NCI-H748 (cell line): Measurements from ENCODE around the gene ABCC12.
"Not testable (repeated sequence)": the region's sequence is repeated elsewhere in the genome, so short reads cannot be mapped to it uniquely, and the experiment has no call there.

Experiments
- DNase-seq: peaks from one replicate; lab custom pipeline; 2025; ENCODE audit not compliant: unreplicated experiment; lab: John Stamatoyannopoulos, UW

The ABCC12 gene

GRCh38 chr16:48166617-48167016 is 10.8 kb upstream of the ABCC12 start:
- DNase-seq: not testable (repeated sequence)

DNA sequence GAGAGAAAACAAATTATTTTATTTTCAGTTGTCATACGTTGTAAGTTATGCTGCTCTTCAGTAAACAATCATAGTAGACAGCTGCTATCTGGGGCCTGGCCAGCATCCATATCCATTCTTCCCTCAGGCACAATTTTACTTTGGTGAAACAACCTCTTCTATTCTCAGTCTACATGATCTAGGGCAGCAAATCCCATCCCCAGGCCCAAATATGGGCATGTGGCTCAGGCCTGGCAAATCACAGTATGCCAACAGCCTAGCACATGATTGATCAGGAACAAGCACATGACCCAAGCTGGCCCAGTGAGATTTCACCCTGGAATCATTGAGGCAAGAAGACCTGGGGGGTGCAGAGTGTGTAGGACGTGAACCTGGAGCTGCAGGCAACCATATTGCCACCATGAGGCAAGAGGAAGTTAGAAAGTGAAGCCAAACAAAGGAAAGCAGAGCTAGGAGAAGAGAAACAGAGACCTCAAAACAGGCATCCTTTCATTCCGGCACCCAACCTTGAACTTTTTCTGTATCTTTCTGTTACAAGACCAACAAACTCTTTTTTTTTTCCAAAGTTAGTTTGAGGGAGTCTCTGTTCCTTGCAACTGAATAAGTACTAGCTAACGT is 10.3 kb upstream of the ABCC12 start:
- no peak for DNase-seq

GRCh38 chr16:48164907-48165715 is 9.3 kb upstream of the ABCC12 start:
- DNase-seq: peak; percentile 37

- DNase-seq: no peak
These were observed 7.1 kb upstream of the ABCC12 start for GRCh38 chr16:48162839-48163410.

GRCh38 chr16:48161906-48162305 is 6.1 kb upstream of the ABCC12 start:
- no peak for DNase-seq

DNA sequence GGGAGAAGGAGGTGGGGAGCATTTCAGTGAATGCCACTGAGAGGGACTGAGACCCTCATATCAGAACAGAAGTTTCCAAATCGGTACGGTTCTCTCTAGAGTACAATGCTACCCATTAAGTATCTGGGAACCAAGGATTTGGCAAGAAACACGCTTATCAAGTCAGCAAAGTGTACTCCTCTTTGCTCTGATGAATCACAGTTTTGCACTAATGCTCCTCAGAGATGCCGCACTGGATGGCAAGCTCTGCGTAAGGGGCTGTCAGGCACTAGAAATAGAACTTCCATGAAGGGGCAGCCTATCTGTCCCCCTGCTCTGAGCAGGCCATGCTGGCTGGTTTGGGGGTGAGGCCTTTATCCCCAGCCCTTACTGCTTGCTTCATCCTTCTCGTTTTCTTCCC is 4.8 kb upstream of the ABCC12 start:
- no peak for DNase-seq

GRCh38 chr16:48158296-48158695 is 2.5 kb upstream of the ABCC12 start:
- no peak for DNase-seq

GRCh38 chr16:48157794-48158193 is 2.0 kb upstream of the ABCC12 start:
- DNase-seq: no peak

DNA sequence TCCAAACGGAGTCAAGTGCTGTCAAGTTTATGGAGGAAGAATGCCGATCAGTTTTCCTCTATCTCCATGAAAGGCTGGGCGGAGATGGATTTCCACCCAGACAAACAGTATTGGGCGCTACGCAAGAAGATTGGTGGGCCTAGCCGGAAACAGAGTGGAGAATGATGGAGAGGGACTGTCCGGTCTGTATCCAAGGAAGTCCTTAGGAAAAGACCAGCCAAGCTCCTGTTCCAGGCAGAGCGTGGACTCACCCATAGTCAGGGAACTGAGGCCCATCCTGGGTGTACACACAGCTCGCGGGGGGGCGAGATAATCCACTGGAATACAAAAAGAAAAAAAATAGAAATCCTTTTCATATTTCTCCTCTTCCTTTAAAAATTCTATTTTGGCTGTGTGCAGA is 1.5 kb upstream of the ABCC12 start:
- DNase-seq: no peak

DNA sequence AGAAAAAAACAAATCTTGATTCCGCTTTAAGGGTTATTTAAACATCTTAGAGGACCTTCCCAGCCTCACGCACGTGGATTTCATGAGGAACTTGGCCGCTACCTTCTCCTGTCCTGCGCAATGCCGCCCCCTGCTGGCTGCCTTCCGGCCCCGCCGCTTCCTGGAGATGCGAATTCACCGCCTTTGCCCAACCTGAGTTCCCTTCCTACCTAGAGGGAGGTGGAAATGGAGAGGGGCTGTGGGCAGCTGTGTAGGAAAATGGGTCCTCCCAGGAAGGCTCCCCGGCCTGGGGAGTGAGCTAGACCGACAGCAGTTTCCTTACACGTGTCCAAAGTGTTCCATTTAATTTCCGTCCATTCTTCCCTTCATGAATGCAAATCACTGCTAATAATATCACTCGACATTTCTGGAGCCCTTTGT is 1.0 kb upstream of the ABCC12 start:
- DNase-seq: peak; percentile 39

DNA sequence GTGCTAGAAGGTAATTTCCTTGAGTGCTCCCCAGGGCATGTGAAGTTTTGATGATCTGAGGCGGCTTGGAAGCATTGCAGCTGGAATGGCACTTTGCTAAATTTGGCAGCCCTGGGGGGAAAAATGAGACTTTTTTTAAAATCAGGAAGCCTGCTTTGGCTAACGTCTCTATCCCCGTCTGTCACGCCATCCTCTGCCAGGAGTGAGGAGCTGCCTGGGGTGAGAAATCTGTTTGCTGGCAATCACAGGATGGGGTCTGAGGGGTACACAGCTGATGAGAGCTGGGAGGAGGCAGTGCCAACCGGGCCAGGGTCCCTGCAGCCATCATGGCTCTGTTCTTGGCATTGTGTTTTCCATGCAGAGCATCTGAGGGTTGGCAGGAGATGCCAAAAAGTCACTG is 2.0 kb downstream of the ABCC12 start:
- DNase-seq: no peak

DNA sequence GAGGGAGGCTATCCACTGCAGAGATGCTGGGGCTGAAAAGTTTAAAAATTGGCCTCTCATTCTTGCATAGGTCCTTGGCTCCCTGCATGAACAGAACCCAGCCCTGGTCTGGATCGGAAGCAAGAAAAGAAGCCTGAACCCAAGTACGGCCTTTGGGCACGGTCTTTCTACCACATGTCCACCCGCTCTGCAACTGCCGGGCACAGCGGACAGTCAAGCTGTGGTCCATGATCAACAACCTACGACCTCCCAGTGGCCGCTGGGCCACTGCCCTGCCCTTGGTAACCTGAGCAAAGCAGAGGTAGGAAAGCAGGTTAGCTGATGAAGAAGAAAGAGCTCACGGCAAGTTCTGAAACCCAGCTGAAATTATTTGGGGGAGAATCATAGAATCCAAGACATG is 3.6 kb downstream of the ABCC12 start:
- DNase-seq: no peak

GRCh38 chr16:48150707-48151106 is 5.1 kb downstream of the ABCC12 start:
- no peak for DNase-seq

GRCh38 chr16:48146710-48147109 is 9.1 kb downstream of the ABCC12 start:
- no peak for DNase-seq

DNA sequence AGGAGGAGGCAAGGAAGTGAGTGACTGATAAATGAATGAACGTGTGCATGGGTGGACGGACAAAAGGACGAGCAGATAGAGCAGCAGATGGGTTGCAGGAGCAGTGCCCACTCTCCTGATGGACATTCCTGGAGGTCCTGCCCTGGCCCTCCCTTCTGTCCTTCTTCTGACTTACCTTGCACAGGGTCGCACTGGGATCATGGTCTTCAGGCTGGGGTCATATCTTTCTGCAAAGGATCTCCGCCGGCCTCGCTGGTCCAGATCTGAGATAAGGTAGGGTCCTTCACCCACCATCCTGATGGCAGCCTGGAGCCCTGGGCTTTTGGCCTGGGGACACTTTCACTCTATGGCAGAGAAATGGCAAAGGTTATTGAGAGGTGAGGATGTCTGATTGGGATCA is 9.7 kb downstream of the ABCC12 start:
- no peak for DNase-seq

- no peak for DNase-seq
These were observed 11.9 kb downstream of the ABCC12 start for GRCh38 chr16:48143812-48144368.

- no peak for DNase-seq
These were observed 15.0 kb downstream of the ABCC12 start for GRCh38 chr16:48140821-48141220.

- no peak for DNase-seq
These were observed 16.3 kb downstream of the ABCC12 start for GRCh38 chr16:48139517-48139916.

DNA sequence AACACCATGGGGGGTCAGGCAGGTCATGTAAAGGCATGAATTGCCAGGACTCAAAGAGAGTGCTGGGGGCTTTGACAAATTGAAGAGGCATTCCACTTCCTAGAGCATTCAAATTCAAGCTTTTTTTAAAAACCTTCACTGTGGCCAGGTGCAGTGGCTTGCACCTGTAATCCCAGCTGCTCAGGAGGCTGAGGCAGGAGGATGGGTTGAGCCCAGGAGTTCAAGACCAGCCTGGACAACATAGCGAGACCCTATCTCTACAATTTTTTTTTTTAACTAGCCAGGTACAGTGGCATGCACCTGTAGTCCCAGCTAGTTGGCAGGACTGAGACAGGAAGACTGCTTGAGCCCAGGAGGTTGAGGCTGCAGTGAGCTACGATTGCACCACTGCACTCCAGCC is 17.2 kb downstream of the ABCC12 start:
- DNase-seq: no peak

GRCh38 chr16:48137822-48138221 is 18.0 kb downstream of the ABCC12 start:
- no peak for DNase-seq

DNA sequence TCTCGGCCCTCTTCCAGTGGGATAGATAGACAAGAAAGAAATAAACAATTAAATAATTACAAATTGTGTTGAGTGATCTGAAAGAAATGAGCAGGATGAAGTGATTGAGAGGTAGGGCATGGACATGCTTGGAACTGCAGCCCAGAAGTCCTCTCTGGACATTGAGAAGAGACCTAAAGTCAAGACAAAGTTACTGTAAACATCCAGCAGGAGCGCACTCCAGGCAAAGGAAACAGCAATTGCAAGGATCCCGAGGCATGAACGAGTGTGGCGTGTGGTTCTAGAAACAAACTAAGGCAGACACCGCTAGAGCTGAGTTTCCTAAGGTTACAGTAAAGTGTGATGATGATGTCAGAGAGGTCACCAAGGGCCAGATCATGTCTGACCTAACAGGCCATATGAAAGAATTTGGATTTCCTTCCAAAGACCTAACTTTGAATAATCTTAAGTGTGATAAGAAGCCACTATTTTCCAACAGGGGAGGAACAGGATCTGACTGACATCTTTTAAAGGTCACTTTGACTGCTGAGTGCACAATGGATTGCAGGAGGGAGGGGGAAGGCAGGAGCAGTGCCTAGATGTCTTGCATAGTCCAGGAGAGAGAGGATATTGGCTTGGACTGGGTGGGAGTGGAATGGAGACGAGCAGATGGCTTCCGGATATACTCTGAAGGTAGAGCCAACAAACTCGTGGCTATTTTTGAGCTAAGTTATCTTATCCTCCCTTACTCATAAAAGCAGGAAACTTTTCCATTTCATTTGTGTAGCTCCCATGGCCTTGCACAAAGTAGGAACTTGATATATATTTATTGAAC is 19.0 kb downstream of the ABCC12 start:
- no peak for DNase-seq
